Measurements from ENCODE around the gene FAM193A.
A peak's percentile ranks its signal among the peaks of the same experiment; 100 is the strongest.
"Not testable (repeated sequence)": the region's sequence is repeated elsewhere in the genome, so short reads cannot be mapped to it uniquely, and the experiment has no call there.

FAM193A gene

GRCh38 chr4:2728806-2729532, 192.5 kb downstream of the FAM193A start:
- DNase-seq (ENCODE audit: low read depth in 2 of 2): no peak

DNA sequence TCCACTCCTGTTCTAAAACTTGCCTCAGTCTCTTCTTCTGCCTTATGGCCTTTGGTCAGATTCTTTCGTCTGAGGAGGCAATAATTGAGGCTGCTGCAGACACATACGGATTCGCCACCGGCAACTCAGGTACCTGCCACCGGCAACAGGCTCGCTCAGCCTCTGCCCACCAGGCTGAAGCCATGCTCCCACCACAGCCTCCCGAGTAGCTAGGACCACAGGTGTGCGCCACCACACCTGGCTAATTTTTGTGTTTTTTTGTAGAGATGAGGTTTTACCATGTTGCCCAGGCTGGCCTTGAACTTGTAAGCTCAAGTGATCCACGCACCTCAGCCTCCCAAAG, 193.1 kb downstream of the FAM193A start:
- no peak for DNase-seq (ENCODE audit: low read depth in 2 of 2)

DNA sequence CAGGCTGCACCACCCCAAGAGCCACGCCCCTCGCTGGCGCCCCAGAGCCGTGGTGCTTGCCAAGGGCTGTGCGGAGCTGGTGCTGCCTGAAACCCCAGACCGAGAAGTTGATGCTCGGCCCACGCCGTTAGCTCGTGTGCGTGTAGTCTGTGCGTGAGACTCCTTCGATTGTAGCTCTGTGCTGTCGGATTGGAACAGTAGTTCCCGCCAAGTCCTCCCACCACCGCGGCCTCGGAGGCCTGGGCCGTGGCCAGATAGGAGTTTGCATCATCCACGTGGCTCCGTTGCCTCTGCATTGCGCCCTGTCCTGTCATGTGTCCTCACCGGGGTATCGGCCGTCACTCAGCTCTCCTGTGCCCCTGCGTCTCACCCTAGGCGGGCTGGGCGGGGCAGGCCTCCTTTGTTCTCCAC, 195.5 kb downstream of the FAM193A start:
- no peak for DNase-seq (ENCODE audit: low read depth in 2 of 2)

- no peak for DNase-seq (ENCODE audit: low read depth in 2 of 2)
Measured at GRCh38 chr4:2732526-2732925, 196.1 kb downstream of the FAM193A start.

DNA sequence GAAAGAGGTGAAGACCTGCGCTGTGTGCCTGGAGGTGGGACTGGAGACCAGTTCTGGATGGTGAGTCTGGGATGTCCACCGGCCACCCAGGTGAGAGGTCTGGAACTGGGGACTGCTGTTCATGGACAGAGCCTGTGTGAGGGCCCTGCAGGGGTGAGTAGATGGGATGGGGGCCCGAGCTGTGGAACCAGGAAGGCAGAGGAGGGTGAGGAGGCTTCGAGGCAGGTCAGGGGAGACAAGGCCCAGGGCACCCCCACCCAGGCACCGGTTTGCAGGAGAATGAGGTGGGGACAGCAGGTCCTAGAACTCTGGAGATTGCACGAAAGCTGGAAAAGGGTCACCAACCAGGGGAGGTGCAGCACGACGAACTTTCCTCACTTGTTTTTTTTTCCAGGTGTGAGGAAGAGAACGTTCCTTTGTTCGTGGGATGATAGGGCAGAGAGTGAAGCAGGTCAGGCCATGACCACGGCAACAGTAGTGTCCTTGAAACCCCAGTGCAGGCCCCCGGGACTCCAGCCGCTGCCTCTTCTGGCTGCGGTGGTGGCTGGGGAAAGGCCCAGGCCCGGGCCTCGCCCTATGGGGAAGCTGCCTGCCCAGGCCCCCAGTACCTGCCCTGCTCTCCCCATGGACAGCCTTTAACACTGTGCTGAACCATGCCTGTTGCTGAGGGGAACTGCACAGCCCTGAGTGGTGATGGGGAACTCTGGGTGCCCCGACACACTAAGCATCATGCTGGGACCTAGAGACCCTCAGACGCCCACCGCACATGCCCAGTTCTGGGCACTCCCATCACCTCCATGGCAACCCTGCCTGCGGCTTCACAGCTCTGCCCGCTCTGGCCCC, 196.8 kb downstream of the FAM193A start:
- DNase-seq (ENCODE audit: low read depth in 2 of 2): no peak

DNA sequence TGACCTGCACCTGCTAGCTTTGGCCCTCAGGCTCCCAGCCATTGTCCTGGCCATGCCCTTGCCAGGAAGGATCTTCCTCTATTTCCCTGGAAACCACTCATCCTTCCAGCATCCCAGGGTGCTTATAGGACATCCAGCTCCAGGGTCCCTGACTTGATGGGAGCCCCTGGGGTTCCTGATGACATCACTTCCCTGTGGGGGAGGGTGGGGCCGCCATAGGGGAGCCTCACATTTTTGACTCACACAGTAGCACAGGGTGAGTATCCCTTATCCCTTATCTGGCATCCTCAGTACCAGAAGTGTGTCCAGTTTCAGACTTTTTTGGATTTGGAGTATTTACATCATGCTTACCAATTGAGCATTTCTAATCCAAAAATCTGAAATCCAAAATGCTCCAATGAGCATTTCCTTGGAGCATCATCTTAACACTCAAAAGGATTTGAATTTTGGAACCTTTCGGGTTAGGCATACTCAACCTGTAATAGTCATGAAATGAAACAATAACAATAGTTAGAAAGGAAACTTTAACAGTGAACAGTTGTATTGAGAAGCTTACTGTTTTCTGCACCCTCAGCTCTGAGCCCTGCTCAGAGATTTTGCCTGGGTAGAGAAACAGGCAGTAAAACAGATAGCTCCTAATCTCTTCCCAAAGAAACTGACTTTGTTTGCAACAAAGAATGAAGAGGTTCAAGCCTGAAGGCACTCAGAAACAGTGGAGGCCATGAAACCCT, 197.6 kb downstream of the FAM193A start:
- DNase-seq (ENCODE audit: low read depth in 2 of 2): no peak

DNA sequence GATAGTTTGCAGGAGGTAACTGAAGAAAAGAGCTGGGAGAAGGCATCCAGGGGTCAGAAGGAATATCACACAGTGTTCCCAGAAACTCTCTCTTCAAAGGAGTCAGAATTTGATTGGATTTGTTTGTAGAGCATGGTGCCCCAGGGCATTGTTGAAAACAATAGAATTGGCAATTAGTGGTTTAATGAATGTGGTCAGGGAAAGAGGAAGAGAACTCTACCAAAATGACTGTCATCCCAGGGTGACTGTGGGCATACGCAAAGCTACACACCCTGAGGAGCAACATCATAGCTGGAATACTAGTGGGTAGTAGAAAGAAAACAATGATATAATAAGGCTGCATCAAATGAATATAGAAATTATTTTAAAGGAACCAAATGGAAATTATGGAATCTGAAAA, 198.2 kb downstream of the FAM193A start:
- no peak for DNase-seq (ENCODE audit: low read depth in 2 of 2)

- DNase-seq (ENCODE audit: low read depth in 2 of 2): no peak
Measured at GRCh38 chr4:2735869-2736268, 199.4 kb downstream of the FAM193A start.

DNA sequence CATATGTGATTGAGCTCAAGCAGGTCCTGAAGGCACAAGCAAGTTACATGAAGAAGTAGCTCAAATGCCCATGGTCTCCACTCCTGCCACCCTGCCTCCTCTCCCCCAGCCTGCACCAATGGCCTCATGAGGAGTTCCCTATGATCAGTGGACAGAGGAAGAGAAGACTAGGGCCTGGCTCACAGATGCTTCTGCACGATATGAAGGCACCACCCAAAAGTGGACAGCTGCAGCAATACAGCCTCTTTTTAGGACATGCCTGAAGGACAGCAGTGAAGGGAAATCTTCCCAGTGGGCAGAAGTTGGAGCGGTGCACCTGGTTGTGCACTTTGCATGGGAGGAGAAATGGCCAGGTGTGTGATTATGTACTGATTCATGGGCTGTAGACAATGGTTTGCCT, 201.8 kb downstream of the FAM193A start:
- DNase-seq (ENCODE audit: low read depth in 2 of 2): not testable (repeated sequence)

DNA sequence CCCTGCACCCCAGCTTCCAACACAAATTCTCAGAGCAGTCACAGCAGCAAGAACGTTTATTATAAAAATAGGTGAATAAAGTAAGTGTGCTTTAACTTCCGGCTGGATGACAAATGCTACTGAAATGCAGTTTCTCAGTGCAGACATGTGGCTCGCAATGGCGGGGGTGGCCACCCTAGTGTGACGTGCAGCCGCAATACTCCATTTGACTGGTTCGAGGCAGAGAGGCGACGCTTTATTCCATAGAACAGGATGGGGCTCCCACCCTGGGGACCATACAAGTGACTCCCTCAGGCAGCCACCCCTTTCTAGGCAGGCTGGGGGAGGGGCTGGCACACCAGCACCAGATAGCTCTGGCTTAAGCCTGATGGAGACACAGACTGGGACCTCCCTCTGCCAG, 205.2 kb downstream of the FAM193A start:
- DNase-seq (ENCODE audit: low read depth in 2 of 2): no peak

DNA sequence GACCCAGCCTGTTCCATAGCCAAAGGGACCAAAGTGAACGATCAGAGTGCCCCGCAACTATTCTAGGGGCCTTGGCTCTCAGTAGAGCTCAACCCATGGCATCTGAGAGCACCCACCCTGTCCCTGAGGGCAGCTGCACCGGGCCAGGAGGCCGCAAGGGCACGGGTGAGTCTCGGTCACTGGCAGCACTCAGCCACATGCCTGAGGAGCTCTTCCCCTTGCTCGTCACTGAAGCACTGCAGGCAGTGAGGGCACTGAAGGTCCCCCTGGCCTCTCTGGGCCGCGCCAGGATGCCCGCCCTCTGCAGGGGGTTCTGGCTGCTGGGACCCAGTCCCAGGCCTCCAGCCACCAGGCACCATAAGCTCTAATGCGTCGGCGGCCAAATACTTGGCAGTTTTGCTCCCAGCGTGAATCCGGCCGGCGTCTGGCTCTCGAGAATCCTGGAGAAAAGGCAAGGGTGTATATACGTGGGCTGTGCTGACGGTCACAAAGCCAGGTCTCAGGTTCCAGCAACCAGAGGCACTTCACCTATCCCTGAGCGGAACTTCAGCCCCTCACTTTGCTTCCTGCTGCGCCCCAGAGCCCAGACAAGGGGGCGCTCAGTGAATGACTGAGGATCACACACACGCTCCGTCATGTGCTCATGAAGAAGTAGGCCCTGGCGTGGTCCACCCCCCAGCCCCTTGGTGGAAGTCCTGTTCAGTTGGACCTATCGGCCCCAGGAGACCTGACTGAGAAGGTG, 205.8 kb downstream of the FAM193A start:
- DNase-seq (ENCODE audit: low read depth in 2 of 2): no peak

- DNase-seq (ENCODE audit: low read depth in 2 of 2): no peak
Measured at GRCh38 chr4:2742823-2743517, 206.5 kb downstream of the FAM193A start.

- DNase-seq (ENCODE audit: low read depth in 2 of 2): no peak
Measured at GRCh38 chr4:2743518-2744445, 207.3 kb downstream of the FAM193A start.

GRCh38 chr4:2744576-2745270, 208.3 kb downstream of the FAM193A start:
- no peak for DNase-seq (ENCODE audit: low read depth in 2 of 2)

DNA sequence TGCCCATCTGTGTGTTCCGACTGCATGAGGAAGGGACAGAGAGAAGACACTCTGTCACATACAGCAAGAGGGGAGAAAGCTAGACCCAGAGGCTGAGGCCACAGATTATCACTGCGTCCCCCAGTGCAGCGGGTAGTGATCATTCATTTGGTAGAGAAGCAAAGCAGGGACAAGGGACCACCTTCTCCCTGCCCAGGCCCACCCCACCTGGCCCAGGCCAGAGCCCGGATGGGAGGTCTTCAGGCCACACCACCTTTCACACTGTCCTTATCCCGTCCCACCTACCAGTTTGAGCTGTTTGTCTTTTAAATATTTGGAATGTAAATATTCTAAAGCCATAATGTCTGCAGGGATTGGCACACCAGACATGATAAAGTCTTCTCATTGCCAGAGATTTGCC, 209.1 kb downstream of the FAM193A start:
- DNase-seq (ENCODE audit: low read depth in 2 of 2): no peak

DNA sequence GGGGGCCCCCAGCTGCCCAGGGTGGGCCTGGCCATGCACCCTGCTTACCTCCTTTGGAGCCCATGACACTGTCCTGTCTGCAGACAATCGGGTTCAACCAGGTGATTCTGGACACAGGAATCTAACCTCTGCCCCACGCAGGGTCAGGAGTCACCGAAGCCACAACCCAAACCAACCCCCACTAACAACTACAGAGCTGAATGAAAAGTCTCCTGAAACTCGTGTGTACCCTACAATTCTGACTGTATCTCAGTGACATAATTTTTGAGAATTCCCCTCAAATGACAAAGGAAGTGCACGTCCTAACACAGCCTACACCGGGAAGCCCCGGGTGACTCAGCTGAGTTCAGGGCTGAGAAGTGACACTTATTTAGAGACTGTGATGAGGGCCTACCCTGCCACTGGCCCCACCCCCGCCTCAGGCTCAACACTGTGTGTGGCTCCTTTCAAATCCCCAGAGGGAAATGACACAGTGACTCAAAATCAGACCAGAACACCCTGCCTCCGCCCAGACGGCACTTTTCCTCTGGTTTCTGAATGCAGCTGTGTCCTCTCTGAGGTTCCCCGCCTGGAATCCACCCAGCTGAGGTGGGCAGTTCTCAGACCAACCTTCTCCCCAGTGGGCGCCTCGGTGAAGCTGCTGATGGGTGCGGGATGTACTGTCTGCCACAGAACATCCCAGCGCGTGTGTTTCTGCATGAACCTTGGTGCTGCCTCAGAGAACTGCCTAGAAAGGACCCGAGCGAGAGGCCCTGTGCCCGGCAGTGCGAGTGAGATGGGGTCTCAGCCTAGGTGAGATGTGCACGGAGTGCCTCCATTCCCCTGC, 209.7 kb downstream of the FAM193A start:
- peak; percentile 80 to 94 for DNase-seq (ENCODE audit: low read depth in 2 of 2)

- DNase-seq (ENCODE audit: low read depth in 2 of 2): no peak
Measured at GRCh38 chr4:2746891-2747695, 210.6 kb downstream of the FAM193A start.

All from stimulated activated CD4-positive, alpha-beta T cell treated with anti-CD3 and anti-CD28 coated beads, Interleukin-4, amount 100 ng/mL, for 48 hours (primary cell).